Sigmoid colon (tissue), 7 donors: ENCODE data around the gene TMEM120B. TPM values are rescaled to one million over a fixed set of nuclear protein-coding genes. Genes with fewer than 3 reads are reported as not detected.

Experiments
- DNase-seq: peaks from one replicate; pipeline ENCODE4 v3.0.0-alpha.2; 2019
- H3K27ac ChIP-seq, 4 donors: fragments of 200-600 bp; sonication (generic); one replicate each; pipeline ENCODE4 v1.5.1; 2016 to 2019; ENCODE audit warnings: mild to moderate bottlenecking in 1 of 4
- H3K27me3 ChIP-seq, 3 donors: fragments of 200-600 bp; sonication (generic); one replicate each; pipeline ENCODE4 v1.5.1; 2019; ENCODE audit warnings: mild to moderate bottlenecking in 1 of 3
- H3K36me3 ChIP-seq, 4 donors: fragments of 200-600 bp; sonication (generic); one replicate each; pipeline ENCODE4 v1.5.1; 2016 to 2019
- H3K4me1 ChIP-seq, 4 donors: fragments of 200-600 bp; sonication (generic); one replicate each; pipeline ENCODE4 v1.5.1; 2017 to 2019
- H3K4me3 ChIP-seq, 4 donors: fragments of 200-600 bp; sonication (generic); one replicate each; pipeline ENCODE4 v1.5.1; 2017 to 2019; ENCODE audit warnings: mild to moderate bottlenecking in 2 of 4, moderate library complexity in 1 of 4
- H3K9me3 ChIP-seq, 4 donors: fragments of 200-600 bp in 3 of 4; sonication (generic) in 3 of 4; one replicate each; pipeline versions ENCODE4 v1.5.1 to v1.6.1; 2013 to 2019
- CTCF ChIP-seq, 4 experiments: fragments of 450-650 bp in 3 of 4; fragments of 200-600 bp in 1 of 4; IDR thresholded peaks; one replicate each; pipeline ENCODE4 v1.5.1; 2016 to 2019; ENCODE audit warnings: antibody characterized with exemption in 4 of 4, mild to moderate bottlenecking in 3 of 4, moderate library complexity in 2 of 4
- EP300 ChIP-seq, 4 donors: sonication (generic); formaldehyde crosslinking; IDR thresholded peaks; one replicate each; pipeline ENCODE4 v1.6.1; 2017; ENCODE audit warnings: antibody characterized with exemption in 4 of 4
- POLR2A ChIP-seq, 2 donors: fragments of 450-650 bp; IDR thresholded peaks; one replicate each; pipeline ENCODE4 v1.6.1; 2016; ENCODE audit warnings: antibody characterized with exemption in 2 of 2, mild to moderate bottlenecking in 2 of 2, moderate library complexity in 2 of 2
- POLR2AphosphoS5 ChIP-seq, 4 donors: sonication (generic); formaldehyde crosslinking; IDR thresholded peaks; one replicate each; pipeline ENCODE4 v1.6.1; 2017; ENCODE audit warnings: antibody characterized with exemption in 4 of 4
- WGBS, 2 donors: extraction: QIAGEN DNeasy Blood & Tissue Kit; methylation state at CpG; one replicate each; pipeline ENCODE4 v1.1.7; 2013; 5-methylcytosine and 5-hydroxymethylcytosine counted together
- intact Hi-C: fragments of 100-400 bp; cut with DNase I; formaldehyde crosslinking; loops from one replicate; pipeline ENCODE4 v1.15.1; 2023
- polyA plus RNA-seq, 3 donors: library from polyadenylated mRNA; stranded (reverse); fragments of 200-250 nt; gene quantifications; one replicate each; pipeline ENCODE4 v1.2.3, GENCODE V29; 2013
- total RNA-seq, 4 donors: library from RNA; depleted of rRNA; stranded (reverse); fragments of >200 nt; gene quantifications; one replicate each; pipeline ENCODE4 v1.1.0, GENCODE V29; 2016
- donor health status: healthy with polysubstance abuse.
- donor health status: Bipolar disorder and iron deficiency.
- donor health status: healthy.

Gene TMEM120B
- total and polyA plus RNA-seq, 7 donors = 1.2 to 8.9 (median 3.7) TPM

GRCh38 chr12:121802843-121803698 is 90.5 kb downstream of the TMEM120B start:
- intact Hi-C loops = loop anchor here (10.0 kb wide), 1 partner anchor 262 kb away; no protein-coding TSS in a partner anchor
- TF ChIP-seq POLR2A (IDR thresholded peaks at IDR 0.05) (peak; percentile 97 to 99), EP300 (IDR thresholded peaks at IDR 0.05) (no peak), POLR2AphosphoS5 (IDR thresholded peaks at IDR 0.05) (peak; percentile 99), CTCF (IDR thresholded peaks at IDR 0.05) (no peak)
- H3K9me3 ChIP-seq = no peaks in the 10 kb centered on the region

DNA sequence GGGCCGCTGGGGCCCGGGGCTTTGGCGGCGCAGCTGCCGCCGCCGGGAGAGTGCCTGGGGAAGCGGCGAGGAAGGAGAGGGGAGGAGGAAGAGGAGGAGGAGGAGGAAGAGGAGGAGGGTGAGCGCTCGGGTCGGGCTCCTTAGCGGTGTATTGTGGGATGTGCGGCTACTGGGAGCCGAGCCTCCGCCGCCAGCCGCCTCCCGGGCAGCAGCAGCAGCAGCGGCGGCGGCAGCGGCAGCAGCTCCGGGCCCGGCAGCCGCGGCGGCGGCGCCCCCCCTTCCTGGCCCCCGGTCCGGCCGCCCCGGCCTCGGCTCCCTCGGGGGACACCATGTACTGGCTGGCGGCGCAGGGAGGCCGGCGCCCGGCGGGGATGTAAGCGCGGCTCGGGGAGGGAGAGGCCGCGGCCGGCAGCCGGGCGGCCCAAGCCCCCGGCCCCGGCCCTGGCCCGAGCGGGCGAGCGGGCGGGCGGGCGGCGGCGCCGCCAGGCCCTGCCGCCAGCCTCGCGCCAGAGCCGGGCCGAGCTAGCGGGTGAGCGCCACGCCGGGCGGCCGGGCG is 91.4 kb downstream of the TMEM120B start, which contains the start of gene SETD1B:
Gene SETD1B, plus strand, starts transcription at position 149 of the 556 bp plus-strand sequence. CDS start 729 bp downstream, outside the sequence.
- TF ChIP-seq POLR2AphosphoS5 (IDR thresholded peaks at IDR 0.05) (peak in 3 of 4 donors; percentile 13 to 61 (median 49)), CTCF (IDR thresholded peaks at IDR 0.05) (no peak)
- Histone ChIP-seq H3K27me3 (no peaks in the 10 kb centered on the region), H3K9me3 (no peaks in the 10 kb centered on the region), H3K4me1 (peaks cover 0 to 42% (median 38%) of the 10 kb centered on the region in 4 donors), H3K27ac (peak within 1 kb of the TSS; percentile 100), H3K4me3 (peak within 1 kb of the TSS; percentile 63 to 81 (median 78)), H3K36me3 (peaks cover 7 to 15% (median 9%) of the 10 kb centered on the region in 4 donors)
- 1% methylated on average over 74 of the region's 74 CpGs for WGBS, 2 donors
- intact Hi-C loops = loop anchor here (10.0 kb wide), 1 partner anchor 261 kb away; no protein-coding TSS in a partner anchor
- DNase-seq = peak; percentile 85

More at GRCh38 chr12:121802843-121803698, 90.5 kb downstream of the TMEM120B start:
- peak overlapping the region; percentile 63 to 81 (median 78) for H3K4me3 ChIP-seq
- H3K27ac ChIP-seq = peak overlapping the region; percentile 100
- H3K36me3 ChIP-seq = peaks cover 0 to 6% (median 1%) of the 10 kb centered on the region in 4 donors
- H3K4me1 ChIP-seq = peaks cover 0 to 50% (median 46%) of the 10 kb centered on the region in 4 donors
- DNase-seq = peak; percentile 96
- H3K27me3 ChIP-seq = no peaks in the 10 kb centered on the region
- 0 to 1% methylated on average over 65 of the region's 65 CpGs for WGBS, 2 donors

DNA sequence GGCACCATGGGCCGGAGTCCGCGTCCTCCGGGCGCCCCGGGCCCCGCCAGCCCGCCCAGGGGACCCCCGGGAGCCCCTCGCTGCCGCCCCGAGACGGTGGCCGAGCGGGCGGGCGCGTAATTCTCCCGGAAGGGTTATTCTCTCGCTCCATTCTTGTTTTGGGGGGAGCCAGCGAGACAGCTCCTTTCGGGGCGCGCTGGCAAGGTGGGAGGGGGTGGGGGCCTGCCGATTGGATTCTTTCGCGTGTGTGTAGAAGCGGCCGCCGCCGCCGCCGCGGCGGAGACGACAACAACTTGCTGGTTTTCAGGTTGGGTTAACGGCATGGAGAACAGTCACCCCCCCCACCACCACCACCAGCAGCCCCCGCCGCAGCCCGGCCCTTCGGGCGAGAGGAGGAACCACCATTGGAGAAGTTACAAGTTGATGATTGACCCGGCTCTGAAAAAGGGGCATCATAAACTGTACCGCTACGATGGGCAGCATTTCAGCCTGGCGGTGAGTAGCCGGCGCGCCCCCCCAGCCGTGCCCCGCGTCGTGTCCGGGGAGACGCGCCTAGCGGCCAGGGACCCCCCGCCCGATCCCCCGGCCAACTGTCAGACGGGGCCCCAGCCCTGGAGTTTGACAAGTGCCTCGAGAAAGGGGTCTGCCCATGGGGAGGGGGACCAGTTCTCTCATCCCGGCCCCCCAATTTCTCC is 92.0 kb downstream of the TMEM120B start:
- H3K4me3 ChIP-seq = peak overlapping the region; percentile 62 to 81 (median 78)
- TF ChIP-seq POLR2A (IDR thresholded peaks at IDR 0.05) = no peak
- TF ChIP-seq POLR2AphosphoS5 (IDR thresholded peaks at IDR 0.05) = no peak
- peak in 1 of 4 experiments; percentile 13 for TF ChIP-seq CTCF (IDR thresholded peaks at IDR 0.05)
- TF ChIP-seq EP300 (IDR thresholded peaks at IDR 0.05) = no peak
- WGBS, 2 donors = 1% methylated on average over 63 of the region's 63 CpGs
- no peaks in the 10 kb centered on the region for H3K9me3 ChIP-seq
- intact Hi-C loops = loop anchor here (10.0 kb wide), 1 partner anchor 260 kb away; no protein-coding TSS in a partner anchor
- peaks cover 0 to 38% (median 33%) of the 10 kb centered on the region in 4 donors for H3K4me1 ChIP-seq
- peak; percentile 74 for DNase-seq
- no peaks in the 10 kb centered on the region for H3K27me3 ChIP-seq
- peak overlapping the region; percentile 100 for H3K27ac ChIP-seq
- peaks cover 11 to 21% (median 14%) of the 10 kb centered on the region in 4 donors for H3K36me3 ChIP-seq

- Histone ChIP-seq H3K9me3 (no peaks in the 10 kb centered on the region), H3K27ac (peak overlapping the region; percentile 100), H3K4me3 (peak overlapping the region; percentile 62 to 81 (median 78)), H3K4me1 (peaks cover 0 to 41% (median 38%) of the 10 kb centered on the region in 4 donors), H3K27me3 (no peaks in the 10 kb centered on the region), H3K36me3 (peaks cover 20 to 29% (median 22%) of the 10 kb centered on the region in 4 donors)
- DNase-seq = no peak
- intact Hi-C loops = loop anchor here (10.0 kb wide), 1 partner anchor 259 kb away; no protein-coding TSS in a partner anchor
- no peak for TF ChIP-seq POLR2AphosphoS5 (IDR thresholded peaks at IDR 0.05)
- 1% methylated on average over 45 of the region's 45 CpGs for WGBS, 2 donors
These were observed 92.8 kb downstream of the TMEM120B start for GRCh38 chr12:121805171-121806008.
